Measurements from ENCODE around the gene ORC6.

The ORC6 gene

GRCh38 chr16:46731691-46732555 is 42.5 kb downstream of the ORC6 start:
- no peak for DNase-seq (ENCODE audit: low spot score)

GRCh38 chr16:46732561-46732960 is 43.1 kb downstream of the ORC6 start:
- no peak for DNase-seq (ENCODE audit: low spot score)

GRCh38 chr16:46733319-46733830 is 43.9 kb downstream of the ORC6 start:
- no peak for DNase-seq (ENCODE audit: low spot score)

- no peak for DNase-seq (ENCODE audit: low spot score)
Measured at GRCh38 chr16:46736695-46737094, 47.2 kb downstream of the ORC6 start.

- no peak for DNase-seq (ENCODE audit: low spot score)
Measured at GRCh38 chr16:46737621-46738214, 48.3 kb downstream of the ORC6 start.

GRCh38 chr16:46739934-46740333 is 50.5 kb downstream of the ORC6 start:
- no peak for DNase-seq (ENCODE audit: low spot score)

GRCh38 chr16:46743232-46743719 is 53.8 kb downstream of the ORC6 start:
- peak; percentile 50 for DNase-seq (ENCODE audit: low spot score)

- no peak for DNase-seq (ENCODE audit: low spot score)
Measured at GRCh38 chr16:46745617-46746016, 56.2 kb downstream of the ORC6 start.

GRCh38 chr16:46746821-46747776 is 57.6 kb downstream of the ORC6 start:
- DNase-seq (ENCODE audit: low spot score): no peak

Measured in kidney tubule cell (primary cell).